Adrenal gland (tissue), 12 donors: ENCODE measurements around the gene PIGN. TPM values are rescaled to one million over a fixed set of nuclear protein-coding genes. Genes with fewer than 3 reads are reported as not detected.
A peak's percentile ranks its signal among the peaks of the same experiment; 100 is the strongest.

Experiments used
- DNase-seq, 7 donors: peaks; one replicate each; pipeline ENCODE4 v3.0.0-alpha.2; 2019 to 2020
- H3K27ac ChIP-seq, 5 donors: fragments of 200-600 bp; sonication (generic) in 4 of 5; 1 replicate in 3 of 5; 2 replicates in 2 of 5; pipeline versions ENCODE4 v1.5.1 to v1.8.0; 2016 to 2020; ENCODE audit warnings: mild to moderate bottlenecking in 1 of 5
- H3K27me3 ChIP-seq: fragments of 200-600 bp; 2 replicates; pipeline ENCODE4 v1.8.0; 2021
- H3K36me3 ChIP-seq, 2 donors: fragments of 200-600 bp; replicated peaks in 1 of 2; 1 replicate in 1 of 2; 2 replicates in 1 of 2; pipeline versions ENCODE4 v1.5.1 to v1.8.0; 2018 to 2022
- H3K4me1 ChIP-seq, 2 donors: fragments of 200-600 bp; replicated peaks in 1 of 2; 1 replicate in 1 of 2; 2 replicates in 1 of 2; pipeline versions ENCODE4 v1.5.1 to v1.8.0; 2018 to 2021
- H3K4me3 ChIP-seq, 4 donors: fragments of 200-600 bp; sonication (generic) in 3 of 4; one replicate each; pipeline ENCODE4 v1.5.1; 2016 to 2018
- H3K9me3 ChIP-seq, 3 donors: fragments of 200-600 bp; sonication (generic) in 1 of 3; replicated peaks in 1 of 3; 1 replicate in 2 of 3; 2 replicates in 1 of 3; pipeline versions ENCODE4 v1.5.1 to v1.8.0; 2016 to 2021
- CTCF ChIP-seq, 6 experiments: fragments of 450-650 bp in 4 of 6; fragments of 200-600 bp in 2 of 6; sonication (generic) in 1 of 6; IDR thresholded peaks; 1 replicate in 5 of 6; 2 replicates in 1 of 6; pipeline versions ENCODE4 v1.5.1 to v1.8.0; 2016 to 2021; ENCODE audit warnings: antibody characterized with exemption in 6 of 6, mild to moderate bottlenecking in 2 of 6, moderate library complexity in 1 of 6
- POLR2A ChIP-seq, 2 donors: fragments of 450-650 bp; IDR thresholded peaks; one replicate each; pipeline ENCODE4 v1.6.1; 2017; ENCODE audit warnings: antibody characterized with exemption in 2 of 2, mild to moderate bottlenecking in 2 of 2, moderate library complexity in 1 of 2
- WGBS, 4 donors: extraction: QIAGEN DNeasy Blood & Tissue Kit in 2 of 4; methylation state at CpG; one replicate each; pipeline versions ENCODE4 v1.1.5 to v1.1.7; 2013 to 2017; 5-methylcytosine and 5-hydroxymethylcytosine counted together
- intact Hi-C, 2 donors: fragments of 100-400 bp; cut with DNase I; formaldehyde crosslinking; loops; one replicate each; pipeline versions ENCODE4 v1.14.1 to v1.15.0; 2022 to 2023
- polyA plus RNA-seq, 3 donors: library from polyadenylated mRNA; stranded (reverse); fragments of 200-250 nt in 2 of 3; fragments of 350-450 nt in 1 of 3; fragmentation: Illumina TruSeq in 1 of 3; extraction: RNeasy Lipid Tissue Mini Kit (QIAGEN cat#74804) in 1 of 3; gene quantifications; one replicate each; pipeline ENCODE4 v1.2.3, GENCODE V29; 2013 to 2014
- total RNA-seq, 9 donors: library from RNA; depleted of rRNA in 4 of 9; stranded (reverse); fragments of >200 nt in 4 of 9; fragments of 120-200 nt in 1 of 9; fragmentation: NEBNext Ultra II Directional in 1 of 9; extraction: Animal tissue kit (Norgen Biotek cat#: 25700) in 1 of 9; gene quantifications; one replicate each; pipeline versions ENCODE4 v1.1.0 to v1.2.4, GENCODE V29; 2013 to 2023
- donor health status: healthy with polysubstance abuse.
- donor health status: Bipolar disorder and iron deficiency.
- donor health status: DM: yes; HTN: yes; CAD: no.
- donor health status: DM: no; HTN: no; CAD: no.
- donor health status: DM: no; HTN: no; CAD: no.
- donor health status: DM: yes; HTN: yes; CAD: no.

PIGN gene
- total and polyA plus RNA-seq, 12 donors = 4.4 to 50.5 (median 21.7) TPM

GRCh38 chr18:62199629-62200028, 12.8 kb upstream of the PIGN start:
- no peaks in the 10 kb centered on the region for H3K27me3 ChIP-seq
- H3K4me1 ChIP-seq = peaks cover 4 to 19% of the 10 kb centered on the region in 2 donors
- 70 to 95% (median 94%) methylated on average over 2 of the region's 2 CpGs for WGBS, 4 donors
- no peaks in the 10 kb centered on the region for H3K36me3 ChIP-seq
- no peak for DNase-seq
- no peaks in the 10 kb centered on the region for H3K9me3 ChIP-seq
- H3K27ac ChIP-seq = peak overlapping the region in 1 of 5 donors; percentile 13
- H3K4me3 ChIP-seq = no peak overlapping the region
- intact Hi-C loops = no loop called here
- no peak for TF ChIP-seq CTCF (IDR thresholded peaks at IDR 0.05)
- no peak for TF ChIP-seq POLR2A (IDR thresholded peaks at IDR 0.05)

- Histone ChIP-seq H3K36me3 (no peaks in the 10 kb centered on the region), H3K4me1 (peaks cover 4 to 29% of the 10 kb centered on the region in 2 donors), H3K27me3 (no peaks in the 10 kb centered on the region), H3K27ac (no peak overlapping the region), H3K9me3 (no peaks in the 10 kb centered on the region), H3K4me3 (no peak overlapping the region)
- no peak for TF ChIP-seq POLR2A (IDR thresholded peaks at IDR 0.05)
- no peak for TF ChIP-seq CTCF (IDR thresholded peaks at IDR 0.05)
- no peak for DNase-seq
- 70 to 87% (median 79%) methylated on average over 2 of the region's 2 CpGs for WGBS, 4 donors
- intact Hi-C loops = no loop called here
Observed at GRCh38 chr18:62198259-62198658, 11.4 kb upstream of the PIGN start.

GRCh38 chr18:62196980-62197379, 10.1 kb upstream of the PIGN start:
- intact Hi-C loops = no loop called here
- Histone ChIP-seq H3K27me3 (no peaks in the 10 kb centered on the region), H3K9me3 (no peaks in the 10 kb centered on the region), H3K4me3 (no peak overlapping the region), H3K4me1 (peaks cover 4 to 29% of the 10 kb centered on the region in 2 donors), H3K27ac (no peak overlapping the region), H3K36me3 (no peaks in the 10 kb centered on the region)
- no peak for DNase-seq
- TF ChIP-seq POLR2A (IDR thresholded peaks at IDR 0.05) = no peak
- no peak for TF ChIP-seq CTCF (IDR thresholded peaks at IDR 0.05)

GRCh38 chr18:62196079-62196478, 9.2 kb upstream of the PIGN start:
- no peak for TF ChIP-seq POLR2A (IDR thresholded peaks at IDR 0.05)
- TF ChIP-seq CTCF (IDR thresholded peaks at IDR 0.05) = no peak
- Histone ChIP-seq H3K36me3 (no peaks in the 10 kb centered on the region), H3K27ac (no peak overlapping the region), H3K4me3 (no peak overlapping the region), H3K4me1 (peaks cover 4 to 32% of the 10 kb centered on the region in 2 donors), H3K27me3 (no peaks in the 10 kb centered on the region), H3K9me3 (no peaks in the 10 kb centered on the region)
- intact Hi-C loops = no loop called here
- DNase-seq = no peak
- WGBS, 4 donors = 93 to 97% (median 96%) methylated on average over 7 of the region's 7 CpGs
